ENCODE results near the gene ADAMTS8.

- TF ChIP-seq POLR2A (IDR thresholded peaks at IDR 0.05; ENCODE audit: borderline replicate concordance, extremely low read depth, insufficient read depth, insufficient read length) (no peak), EGR1 (IDR thresholded peaks at IDR 0.05; ENCODE audit: low read depth) (no peak), ATF3 (IDR thresholded peaks at IDR 0.05) (no peak), POLR2AphosphoS5 (IDR thresholded peaks at IDR 0.05; ENCODE audit: low read depth, low read length) (no peak), EZH2 (IDR thresholded peaks at IDR 0.05) (no peak), REST (IDR thresholded peaks at IDR 0.05; ENCODE audit: low read depth) (no peak), CEBPB (IDR thresholded peaks at IDR 0.05; ENCODE audit: low read depth) (no peak), JUND (IDR thresholded peaks at IDR 0.05) (no peak), RAD21 (IDR thresholded peaks at IDR 0.05; ENCODE audit: low read depth) (no peak), YY1 (IDR thresholded peaks at IDR 0.05; ENCODE audit: extremely low read depth, insufficient replicate concordance, low read depth, low read length) (no peak)
- TF ChIP-seq, protein P1, sequence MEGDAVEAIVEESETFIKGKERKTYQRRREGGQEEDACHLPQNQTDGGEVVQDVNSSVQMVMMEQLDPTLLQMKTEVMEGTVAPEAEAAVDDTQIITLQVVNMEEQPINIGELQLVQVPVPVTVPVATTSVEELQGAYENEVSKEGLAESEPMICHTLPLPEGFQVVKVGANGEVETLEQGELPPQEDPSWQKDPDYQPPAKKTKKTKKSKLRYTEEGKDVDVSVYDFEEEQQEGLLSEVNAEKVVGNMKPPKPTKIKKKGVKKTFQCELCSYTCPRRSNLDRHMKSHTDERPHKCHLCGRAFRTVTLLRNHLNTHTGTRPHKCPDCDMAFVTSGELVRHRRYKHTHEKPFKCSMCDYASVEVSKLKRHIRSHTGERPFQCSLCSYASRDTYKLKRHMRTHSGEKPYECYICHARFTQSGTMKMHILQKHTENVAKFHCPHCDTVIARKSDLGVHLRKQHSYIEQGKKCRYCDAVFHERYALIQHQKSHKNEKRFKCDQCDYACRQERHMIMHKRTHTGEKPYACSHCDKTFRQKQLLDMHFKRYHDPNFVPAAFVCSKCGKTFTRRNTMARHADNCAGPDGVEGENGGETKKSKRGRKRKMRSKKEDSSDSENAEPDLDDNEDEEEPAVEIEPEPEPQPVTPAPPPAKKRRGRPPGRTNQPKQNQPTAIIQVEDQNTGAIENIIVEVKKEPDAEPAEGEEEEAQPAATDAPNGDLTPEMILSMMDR (IDR thresholded peaks at IDR 0.05 in 2 of 3, conservative IDR thresholded peaks at IDR 0.05 in 1 of 3; ENCODE audit: borderline replicate concordance in 1 of 3, insufficient read depth in 1 of 3, low read depth in 2 of 3, low read length in 2 of 3) = no peak
- TF ChIP-seq, protein P2, sequence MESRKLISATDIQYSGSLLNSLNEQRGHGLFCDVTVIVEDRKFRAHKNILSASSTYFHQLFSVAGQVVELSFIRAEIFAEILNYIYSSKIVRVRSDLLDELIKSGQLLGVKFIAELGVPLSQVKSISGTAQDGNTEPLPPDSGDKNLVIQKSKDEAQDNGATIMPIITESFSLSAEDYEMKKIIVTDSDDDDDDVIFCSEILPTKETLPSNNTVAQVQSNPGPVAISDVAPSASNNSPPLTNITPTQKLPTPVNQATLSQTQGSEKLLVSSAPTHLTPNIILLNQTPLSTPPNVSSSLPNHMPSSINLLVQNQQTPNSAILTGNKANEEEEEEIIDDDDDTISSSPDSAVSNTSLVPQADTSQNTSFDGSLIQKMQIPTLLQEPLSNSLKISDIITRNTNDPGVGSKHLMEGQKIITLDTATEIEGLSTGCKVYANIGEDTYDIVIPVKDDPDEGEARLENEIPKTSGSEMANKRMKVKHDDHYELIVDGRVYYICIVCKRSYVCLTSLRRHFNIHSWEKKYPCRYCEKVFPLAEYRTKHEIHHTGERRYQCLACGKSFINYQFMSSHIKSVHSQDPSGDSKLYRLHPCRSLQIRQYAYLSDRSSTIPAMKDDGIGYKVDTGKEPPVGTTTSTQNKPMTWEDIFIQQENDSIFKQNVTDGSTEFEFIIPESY (IDR thresholded peaks at IDR 0.05; ENCODE audit: extremely low read depth, insufficient replicate concordance, low read length) = no peak
Observed at GRCh38 chr11:130477586-130478203, 49.3 kb upstream of the ADAMTS8 start.

Data from HCT116 (cell line).